ENCODE measurements around the gene LGALS8.

The LGALS8 gene

DNA sequence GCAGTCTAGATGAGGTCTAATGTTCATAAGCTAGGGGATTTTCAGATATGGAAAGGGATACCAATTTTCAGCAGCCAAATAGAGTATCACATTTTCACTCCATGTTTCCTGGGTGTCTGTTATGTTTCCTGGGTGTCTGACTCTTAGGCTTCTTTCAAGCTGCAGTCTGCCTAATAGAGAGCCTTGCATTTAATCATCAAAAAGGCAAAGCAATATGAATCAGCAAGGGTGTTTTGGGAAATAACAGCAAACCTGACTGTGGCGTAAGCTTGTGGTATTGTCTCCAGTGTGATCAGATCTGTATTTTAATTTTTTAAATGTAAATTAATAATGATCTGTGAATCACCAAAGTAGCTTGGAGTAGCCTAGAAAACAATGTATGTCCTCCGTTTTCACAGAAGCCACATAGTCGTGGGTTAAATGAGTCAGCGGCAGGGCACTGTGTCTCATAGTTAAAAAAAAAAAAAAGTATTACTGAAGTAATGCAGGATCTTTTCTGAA is 10.4 kb downstream of the LGALS8 start:
- no peak overlapping the region for H3K4me2 ChIP-seq
- no peaks in the 10 kb centered on the region for H3K36me3 ChIP-seq (ENCODE audit: insufficient read depth)
- TF ChIP-seq, protein P1, sequence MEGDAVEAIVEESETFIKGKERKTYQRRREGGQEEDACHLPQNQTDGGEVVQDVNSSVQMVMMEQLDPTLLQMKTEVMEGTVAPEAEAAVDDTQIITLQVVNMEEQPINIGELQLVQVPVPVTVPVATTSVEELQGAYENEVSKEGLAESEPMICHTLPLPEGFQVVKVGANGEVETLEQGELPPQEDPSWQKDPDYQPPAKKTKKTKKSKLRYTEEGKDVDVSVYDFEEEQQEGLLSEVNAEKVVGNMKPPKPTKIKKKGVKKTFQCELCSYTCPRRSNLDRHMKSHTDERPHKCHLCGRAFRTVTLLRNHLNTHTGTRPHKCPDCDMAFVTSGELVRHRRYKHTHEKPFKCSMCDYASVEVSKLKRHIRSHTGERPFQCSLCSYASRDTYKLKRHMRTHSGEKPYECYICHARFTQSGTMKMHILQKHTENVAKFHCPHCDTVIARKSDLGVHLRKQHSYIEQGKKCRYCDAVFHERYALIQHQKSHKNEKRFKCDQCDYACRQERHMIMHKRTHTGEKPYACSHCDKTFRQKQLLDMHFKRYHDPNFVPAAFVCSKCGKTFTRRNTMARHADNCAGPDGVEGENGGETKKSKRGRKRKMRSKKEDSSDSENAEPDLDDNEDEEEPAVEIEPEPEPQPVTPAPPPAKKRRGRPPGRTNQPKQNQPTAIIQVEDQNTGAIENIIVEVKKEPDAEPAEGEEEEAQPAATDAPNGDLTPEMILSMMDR (conservative IDR thresholded peaks at IDR 0.05; ENCODE audit: low read depth, low read length): no peak
- no peaks in the 10 kb centered on the region for H3K4me1 ChIP-seq (ENCODE audit: low read depth, poor library complexity, severe bottlenecking)
- H3K27me3 ChIP-seq (ENCODE audit: insufficient read depth, low read depth): no peaks in the 10 kb centered on the region
- H2AFZ ChIP-seq (ENCODE audit: low read depth): no peak overlapping the region
- no peak overlapping the region for H3K4me3 ChIP-seq (IDR thresholded peaks at IDR 0.05; ENCODE audit: insufficient read depth, low read depth, low read length)
- no peaks in the 10 kb centered on the region for H3K79me2 ChIP-seq (ENCODE audit: insufficient read depth, low read depth)
- H3K9ac ChIP-seq: no peak overlapping the region
- no peaks in the 10 kb centered on the region for H4K20me1 ChIP-seq (ENCODE audit: insufficient read depth)
- no peak overlapping the region for H3K27ac ChIP-seq

DNA sequence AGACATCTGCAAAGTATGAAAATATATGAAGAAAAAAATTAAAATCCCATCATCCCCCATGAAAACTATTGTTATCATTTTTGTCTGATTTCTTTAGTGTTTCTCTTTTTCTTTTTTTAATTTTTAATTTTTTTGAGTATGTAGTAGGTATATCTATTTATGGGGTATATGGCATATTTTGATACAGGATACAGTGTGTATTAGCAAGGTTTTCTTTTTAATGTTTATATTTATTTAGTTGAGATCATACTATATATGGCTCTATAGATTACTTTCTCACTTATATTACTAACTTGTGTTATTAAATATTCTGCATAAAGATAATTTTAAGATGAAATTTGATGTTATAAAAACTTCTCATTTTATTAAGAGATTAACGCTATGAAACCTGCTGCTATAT is 11.4 kb downstream of the LGALS8 start:
- Histone ChIP-seq H2AFZ (ENCODE audit: low read depth) (no peak overlapping the region), H3K4me3 (IDR thresholded peaks at IDR 0.05; ENCODE audit: insufficient read depth, low read depth, low read length) (no peak overlapping the region), H3K9ac (no peak overlapping the region), H3K79me2 (ENCODE audit: insufficient read depth, low read depth) (no peaks in the 10 kb centered on the region), H4K20me1 (ENCODE audit: insufficient read depth) (no peaks in the 10 kb centered on the region), H3K27me3 (ENCODE audit: insufficient read depth, low read depth) (no peaks in the 10 kb centered on the region), H3K4me2 (no peak overlapping the region), H3K36me3 (ENCODE audit: insufficient read depth) (no peaks in the 10 kb centered on the region), H3K4me1 (ENCODE audit: low read depth, poor library complexity, severe bottlenecking) (no peaks in the 10 kb centered on the region), H3K27ac (no peak overlapping the region)
- TF ChIP-seq, protein P1 (conservative IDR thresholded peaks at IDR 0.05; ENCODE audit: low read depth, low read length): no peak

DNA sequence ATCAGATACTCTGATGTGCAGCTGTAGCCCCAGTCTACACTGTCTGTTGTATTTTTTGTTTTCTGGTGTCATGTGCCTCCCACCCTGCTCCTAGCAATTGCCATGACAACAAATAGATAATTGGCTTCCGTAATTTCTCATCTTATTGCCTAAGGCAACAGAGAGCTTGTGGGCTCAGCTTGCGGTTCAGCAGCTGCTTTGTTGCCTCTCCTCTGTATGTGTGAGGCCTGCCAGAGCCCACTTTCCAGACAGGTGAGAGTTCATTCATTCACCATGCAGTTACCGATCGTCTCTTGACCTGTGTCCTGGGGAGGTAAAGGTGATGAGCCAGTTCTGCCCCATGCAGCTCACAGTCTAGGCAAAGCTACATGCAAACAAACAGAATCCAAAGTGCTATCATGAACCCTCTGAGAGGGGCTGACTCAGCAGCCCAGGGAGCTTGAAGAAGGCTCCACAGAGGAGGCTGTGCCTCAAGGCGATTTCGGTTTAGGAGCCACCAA is 11.9 kb downstream of the LGALS8 start:
- no peak overlapping the region for H2AFZ ChIP-seq (ENCODE audit: low read depth)

GRCh38 chr1:236536540-236536939 is 12.8 kb downstream of the LGALS8 start:
- H2AFZ ChIP-seq (ENCODE audit: low read depth): no peak overlapping the region
- no peaks in the 10 kb centered on the region for H3K27me3 ChIP-seq (ENCODE audit: insufficient read depth, low read depth)
- H3K4me1 ChIP-seq (ENCODE audit: low read depth, poor library complexity, severe bottlenecking): no peaks in the 10 kb centered on the region
- H4K20me1 ChIP-seq (ENCODE audit: insufficient read depth): no peaks in the 10 kb centered on the region
- H3K27ac ChIP-seq: no peak overlapping the region
- H3K79me2 ChIP-seq (ENCODE audit: insufficient read depth, low read depth): no peaks in the 10 kb centered on the region
- H3K4me3 ChIP-seq (IDR thresholded peaks at IDR 0.05; ENCODE audit: insufficient read depth, low read depth, low read length): no peak overlapping the region
- H3K36me3 ChIP-seq (ENCODE audit: insufficient read depth): no peaks in the 10 kb centered on the region
- no peak overlapping the region for H3K4me2 ChIP-seq
- H3K9ac ChIP-seq: no peak overlapping the region
- TF ChIP-seq, protein P1 (conservative IDR thresholded peaks at IDR 0.05; ENCODE audit: low read depth, low read length): no peak

More for the DNA sequence above, 11.9 kb downstream of the LGALS8 start:
- Histone ChIP-seq H3K27me3 (ENCODE audit: insufficient read depth, low read depth) (no peaks in the 10 kb centered on the region), H3K27ac (no peak overlapping the region), H3K79me2 (ENCODE audit: insufficient read depth, low read depth) (no peaks in the 10 kb centered on the region), H3K36me3 (ENCODE audit: insufficient read depth) (no peaks in the 10 kb centered on the region), H3K4me1 (ENCODE audit: low read depth, poor library complexity, severe bottlenecking) (no peaks in the 10 kb centered on the region), H3K4me3 (IDR thresholded peaks at IDR 0.05; ENCODE audit: insufficient read depth, low read depth, low read length) (no peak overlapping the region), H3K9ac (no peak overlapping the region), H4K20me1 (ENCODE audit: insufficient read depth) (no peaks in the 10 kb centered on the region), H3K4me2 (no peak overlapping the region)
- TF ChIP-seq, protein P1 (conservative IDR thresholded peaks at IDR 0.05; ENCODE audit: low read depth, low read length): no peak

All from KMS-11 (cell line).